Stimulated activated CD8-positive, alpha-beta memory T cell treated with anti-CD3 and anti-CD28 coated beads, Interleukin-15, amount 100 ng/mL, for 24 hours (primary cell): ENCODE results near the gene EMX2.

Source experiments
- DNase-seq: peaks from one replicate; pipeline ENCODE4 v3.0.0-alpha.2; 2020; ENCODE audit warnings: low read depth

The EMX2 gene

GRCh38 chr10:117532003-117532385 lies 10.6 kb upstream of the EMX2 start:
- no peak for DNase-seq

DNA sequence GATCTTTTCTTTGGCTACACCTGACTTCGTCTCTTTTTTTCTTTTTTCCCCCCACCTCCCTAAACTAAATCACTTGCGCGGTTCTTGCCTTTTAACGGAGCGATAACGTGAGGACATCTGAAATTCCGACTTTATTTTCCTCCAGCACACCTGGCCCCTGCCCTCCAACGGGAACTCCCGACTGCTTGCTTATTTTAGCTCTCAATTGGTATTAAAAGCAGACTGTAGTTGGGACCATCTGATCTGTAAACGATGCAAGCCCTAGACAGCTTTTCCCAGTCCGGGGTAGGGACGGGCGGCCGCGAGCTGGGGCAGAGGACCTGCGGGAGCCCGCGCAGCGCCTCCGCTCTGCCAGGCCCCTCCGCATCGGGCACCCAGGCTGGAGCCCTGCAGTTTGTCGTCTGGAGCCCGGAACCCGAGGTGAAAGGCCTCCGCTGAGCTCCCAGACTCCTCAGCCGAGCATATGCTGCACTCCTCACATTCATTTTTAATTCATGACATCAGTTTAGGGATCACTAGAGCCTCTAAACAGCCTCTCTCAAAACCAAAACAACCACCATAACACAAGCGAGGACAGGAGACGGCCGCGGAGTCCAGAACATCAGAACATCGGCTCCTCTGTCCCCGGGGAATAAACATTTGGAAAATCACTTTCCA lies 10.0 kb upstream of the EMX2 start:
- DNase-seq: no peak

GRCh38 chr10:117533507-117534281 lies 8.9 kb upstream of the EMX2 start:
- no peak for DNase-seq

DNA sequence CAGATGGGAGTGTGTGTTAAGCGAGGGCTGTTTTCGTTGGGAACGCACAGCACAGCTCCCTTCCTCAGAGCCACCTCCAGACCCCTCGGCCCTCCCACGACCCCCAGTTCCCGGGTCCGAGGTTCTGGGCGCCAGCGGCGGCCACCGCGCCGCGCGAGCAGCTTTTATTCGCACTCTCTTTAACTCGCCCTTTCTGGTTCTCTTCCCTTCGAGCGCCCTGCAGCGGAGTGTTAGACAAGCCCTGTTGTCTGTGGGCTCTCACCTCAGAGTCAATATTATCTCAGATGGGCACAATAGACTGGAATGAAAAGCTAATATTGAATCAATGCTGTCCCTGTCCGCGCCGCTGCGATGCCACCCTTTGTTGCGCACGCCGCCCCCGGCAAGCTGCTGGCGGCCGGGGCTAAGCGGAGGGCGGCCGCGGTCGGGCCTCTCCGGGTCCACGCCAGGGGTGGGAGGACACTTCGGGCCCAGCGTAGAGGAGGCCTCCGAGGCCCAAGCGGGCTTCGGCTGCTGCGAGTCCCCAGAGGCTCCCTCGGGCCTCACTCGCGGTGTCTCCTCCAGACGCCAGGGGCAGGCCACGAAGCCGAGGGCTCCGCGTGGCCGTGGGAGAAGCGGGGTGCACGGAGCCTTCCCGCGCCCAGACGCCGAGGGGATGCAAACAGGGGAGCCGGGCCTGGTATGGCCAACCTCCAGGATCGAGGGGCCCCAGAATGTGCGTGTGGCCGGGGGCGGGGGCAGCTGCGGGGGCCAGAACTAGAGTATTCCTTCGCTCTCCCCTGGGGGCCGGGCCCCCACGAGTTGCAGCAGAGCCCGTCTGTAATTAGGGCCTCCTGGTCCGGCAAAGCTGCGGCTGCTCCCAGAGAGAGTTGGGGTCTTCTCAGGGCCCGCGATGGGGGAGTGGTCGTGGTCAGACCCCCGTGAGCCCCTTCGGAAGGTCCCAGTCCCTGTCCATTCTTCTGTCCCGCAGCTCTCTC lies 7.9 kb upstream of the EMX2 start:
- no peak for DNase-seq

- DNase-seq: no peak
Observed at GRCh38 chr10:117535298-117536071, 7.1 kb upstream of the EMX2 start.

DNA sequence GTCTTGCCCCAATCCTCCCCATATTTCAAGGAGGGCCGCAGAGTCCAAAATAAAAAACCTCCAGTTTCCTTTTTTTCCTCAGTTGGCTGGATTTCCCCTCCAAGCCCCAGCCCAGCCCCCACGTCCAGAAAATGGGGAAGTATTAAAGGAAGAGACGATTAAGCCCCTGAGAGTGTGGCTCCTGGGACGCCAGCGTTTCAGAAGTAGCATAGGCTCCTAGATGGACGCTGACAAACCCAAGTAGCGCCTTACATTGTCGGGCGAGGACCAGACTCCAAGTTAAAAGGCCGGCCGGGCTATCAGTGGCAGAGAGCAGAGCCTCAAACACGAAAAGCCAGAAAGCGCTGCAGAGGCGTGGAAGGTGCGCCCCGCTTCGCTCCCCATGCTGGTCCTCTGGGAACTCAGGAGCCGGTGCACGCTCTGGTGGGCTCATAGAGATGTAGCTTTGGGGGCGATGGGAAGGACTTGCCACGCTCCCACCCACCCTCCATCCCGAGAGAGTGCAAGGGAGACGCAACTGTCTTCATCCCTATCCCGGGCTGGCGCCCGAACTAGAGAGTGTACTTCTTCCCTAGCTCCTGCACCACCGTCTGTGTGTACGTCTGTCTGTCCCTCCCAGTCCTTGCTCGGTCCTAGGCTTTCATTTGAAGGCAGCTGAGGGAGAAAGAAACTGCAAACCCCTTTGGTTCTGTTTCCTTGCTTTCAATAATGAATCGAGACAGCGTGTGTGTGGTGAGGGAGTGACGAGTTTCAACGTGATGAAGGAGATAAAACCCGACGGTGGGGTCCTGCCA lies 6.3 kb upstream of the EMX2 start:
- DNase-seq: no peak

DNA sequence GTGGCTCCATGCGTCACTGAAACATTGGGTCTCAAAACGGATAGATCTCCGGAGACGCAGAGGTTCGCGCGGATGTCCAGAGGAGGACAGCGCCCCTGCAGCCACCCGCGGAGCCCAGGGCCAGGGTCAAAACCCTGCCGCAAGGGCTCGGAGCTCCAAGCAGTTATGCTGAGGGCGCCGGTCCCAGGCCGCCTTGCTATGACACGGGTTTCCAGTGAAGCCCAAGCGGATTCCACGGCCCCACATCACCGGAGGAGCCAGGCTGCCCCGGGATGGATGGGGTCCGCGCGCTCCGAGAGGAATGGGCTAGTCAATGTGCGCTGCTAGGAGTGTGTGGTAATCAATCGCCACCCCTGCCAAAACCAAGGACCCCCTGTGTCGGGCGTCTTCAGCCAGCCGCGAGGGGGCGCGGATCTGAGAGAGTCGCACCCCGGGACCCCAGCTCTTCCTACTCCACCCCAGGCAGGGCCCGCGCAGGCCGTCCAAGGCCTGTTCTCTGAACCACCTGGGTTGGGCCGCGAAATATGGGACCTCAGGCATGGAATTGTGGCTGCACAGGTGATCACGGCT lies 5.6 kb upstream of the EMX2 start:
- DNase-seq: no peak

GRCh38 chr10:117537436-117537903 lies 5.1 kb upstream of the EMX2 start:
- DNase-seq: no peak

GRCh38 chr10:117537904-117538524 lies 4.5 kb upstream of the EMX2 start:
- DNase-seq: no peak

- no peak for DNase-seq
Observed at GRCh38 chr10:117539361-117539773, 3.2 kb upstream of the EMX2 start.

- no peak for DNase-seq
Observed at GRCh38 chr10:117539903-117540639, 2.5 kb upstream of the EMX2 start.

DNA sequence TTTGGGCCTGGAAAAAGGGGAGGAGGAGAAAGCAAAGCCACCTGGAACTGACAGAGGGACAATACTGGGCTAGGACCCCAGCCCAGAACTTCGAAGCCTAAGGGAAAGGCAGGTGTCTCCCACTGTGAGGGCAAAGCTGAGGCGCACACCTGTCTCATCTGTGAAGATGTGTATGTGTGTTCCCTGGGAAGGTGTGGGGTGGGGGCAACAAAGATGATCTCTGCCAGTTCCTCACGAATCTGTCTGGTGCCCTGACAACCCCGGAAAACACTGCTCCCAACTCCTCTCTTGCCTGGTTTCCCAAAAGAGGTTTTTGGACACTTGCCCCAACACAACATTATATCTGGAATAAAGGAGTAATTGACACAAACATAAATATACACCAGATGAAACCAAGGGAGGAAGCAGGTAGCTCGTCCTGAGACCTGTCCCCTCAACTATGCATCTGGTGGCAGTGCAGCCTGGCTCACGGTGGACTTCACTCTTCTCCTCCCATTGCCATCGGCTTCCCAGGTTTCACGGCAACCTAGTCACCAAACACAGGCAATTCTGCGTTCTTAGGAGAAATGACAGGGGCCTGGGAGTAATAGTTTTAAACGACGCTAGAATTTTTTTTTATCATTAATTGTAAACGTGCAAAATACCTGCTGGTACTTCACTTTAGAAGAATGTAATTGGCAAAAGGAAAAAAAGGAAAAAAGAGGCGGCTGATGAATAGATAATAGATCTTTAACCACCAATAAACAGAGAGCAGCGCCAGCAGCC lies 1.7 kb upstream of the EMX2 start:
- DNase-seq: no peak

DNA sequence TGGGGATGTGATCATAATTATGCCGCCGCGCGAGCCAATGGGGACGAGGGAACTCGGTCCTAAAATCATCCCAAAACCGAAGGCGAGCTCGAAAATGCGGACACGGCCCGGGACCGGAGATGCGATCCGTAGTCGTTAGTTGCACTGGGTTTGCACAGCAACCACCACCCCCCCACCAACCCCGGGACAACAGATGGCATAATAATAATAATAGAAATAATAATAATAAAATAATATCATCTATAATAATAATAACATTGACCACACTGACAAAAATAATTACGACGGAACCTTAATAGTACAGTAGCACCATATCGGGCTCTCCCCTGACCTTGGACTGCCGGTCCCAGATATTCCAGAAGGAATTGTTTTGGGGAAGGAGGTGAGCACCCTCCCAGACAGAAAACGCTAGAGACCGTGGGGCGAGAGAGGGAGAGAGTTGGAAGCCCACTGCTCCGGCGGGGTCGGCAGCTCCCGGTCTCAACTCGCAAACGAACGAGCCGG lies 1.1 kb upstream of the EMX2 start:
- no peak for DNase-seq

DNA sequence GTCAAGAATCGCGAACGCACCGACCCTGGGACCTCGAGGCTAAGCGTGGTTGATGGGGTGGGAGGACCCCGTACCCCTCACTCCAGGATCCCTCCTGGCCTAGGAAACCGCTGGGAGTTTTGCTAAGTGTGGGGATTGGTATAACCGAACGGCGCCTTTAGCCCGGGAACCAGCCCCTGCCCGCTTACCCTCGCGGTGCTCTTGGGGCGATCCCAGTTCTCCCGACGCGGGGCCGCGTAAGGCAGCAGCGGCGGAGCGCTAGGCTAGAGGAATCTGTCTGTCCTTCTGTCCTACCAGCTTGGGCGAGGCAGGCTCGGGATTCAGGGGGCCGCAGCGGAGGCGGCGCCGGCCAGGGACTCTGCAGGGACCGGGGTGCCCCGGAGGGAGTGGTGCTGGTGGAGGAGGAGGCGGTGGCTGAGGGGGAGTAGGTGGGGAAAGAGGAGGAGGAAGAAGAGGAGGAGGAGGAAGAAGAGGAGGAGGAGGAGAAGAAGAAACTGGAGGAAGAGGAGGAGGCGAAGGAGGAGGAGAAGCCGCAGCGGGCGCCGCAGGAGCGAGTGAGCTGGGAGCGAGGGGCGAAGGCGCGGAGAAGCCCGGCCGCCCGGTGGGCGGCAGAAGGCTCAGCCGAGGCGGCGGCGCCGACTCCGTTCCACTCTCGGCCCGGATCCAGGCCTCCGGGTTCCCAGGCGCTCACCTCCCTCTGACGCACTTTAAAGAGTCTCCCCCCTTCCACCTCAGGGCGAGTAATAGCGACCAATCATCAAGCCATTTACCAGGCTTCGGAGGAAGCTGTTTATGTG lies 439 bp upstream of the EMX2 start:
- DNase-seq: no peak

DNA sequence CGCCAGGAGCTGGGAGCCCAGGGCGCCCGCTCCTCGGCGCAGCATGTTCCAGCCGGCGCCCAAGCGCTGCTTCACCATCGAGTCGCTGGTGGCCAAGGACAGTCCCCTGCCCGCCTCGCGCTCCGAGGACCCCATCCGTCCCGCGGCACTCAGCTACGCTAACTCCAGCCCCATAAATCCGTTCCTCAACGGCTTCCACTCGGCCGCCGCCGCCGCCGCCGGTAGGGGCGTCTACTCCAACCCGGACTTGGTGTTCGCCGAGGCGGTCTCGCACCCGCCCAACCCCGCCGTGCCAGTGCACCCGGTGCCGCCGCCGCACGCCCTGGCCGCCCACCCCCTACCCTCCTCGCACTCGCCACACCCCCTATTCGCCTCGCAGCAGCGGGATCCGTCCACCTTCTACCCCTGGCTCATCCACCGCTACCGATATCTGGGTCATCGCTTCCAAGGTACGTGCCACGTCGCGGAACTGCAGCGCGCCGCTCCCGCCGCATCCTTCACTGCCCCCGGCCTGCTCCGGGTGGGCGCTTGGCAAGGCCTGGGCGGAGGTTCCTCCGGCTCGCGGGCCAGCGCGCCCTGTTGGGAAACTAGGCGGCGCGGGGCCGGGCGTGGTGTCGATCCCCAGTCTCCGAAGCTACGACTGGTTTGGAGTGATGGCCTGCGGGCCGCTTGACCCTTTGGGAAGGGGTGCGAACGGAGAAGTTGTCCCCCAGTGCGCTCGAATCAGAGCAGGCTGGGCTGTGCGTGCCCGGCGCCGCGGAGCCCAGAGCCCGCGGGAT lies 868 bp downstream of the EMX2 start:
- no peak for DNase-seq

GRCh38 chr10:117544004-117544701 lies 1.6 kb downstream of the EMX2 start:
- DNase-seq: no peak
